ENCODE measurements around the gene PPP1R13B.

PPP1R13B gene

GRCh38 chr14:103856607-103857006 lies 9.2 kb upstream of the PPP1R13B start:
- TF ChIP-seq TAF1 (IDR thresholded peaks at IDR 0.05; ENCODE audit: borderline replicate concordance, insufficient read depth, low read length) (no peak), REST (IDR thresholded peaks at IDR 0.05; ENCODE audit: insufficient read depth in 1 of 2, low read depth in 2 of 2, low read length in 2 of 2) (no peak), POLR2AphosphoS5 (IDR thresholded peaks at IDR 0.05; ENCODE audit: low read depth, low read length) (no peak), SIN3A (IDR thresholded peaks at IDR 0.05; ENCODE audit: borderline replicate concordance, insufficient read depth, low read length) (no peak), FOXP2 (optimal IDR thresholded peaks at IDR 0.05; ENCODE audit: borderline replicate concordance, extremely low read depth, extremely low read length, insufficient read depth) (no peak)

- TF ChIP-seq FOXP2 (optimal IDR thresholded peaks at IDR 0.05; ENCODE audit: borderline replicate concordance, extremely low read depth, extremely low read length, insufficient read depth) (no peak), POLR2AphosphoS5 (IDR thresholded peaks at IDR 0.05; ENCODE audit: low read depth, low read length) (no peak), TAF1 (IDR thresholded peaks at IDR 0.05; ENCODE audit: borderline replicate concordance, insufficient read depth, low read length) (no peak), REST (IDR thresholded peaks at IDR 0.05; ENCODE audit: insufficient read depth in 1 of 2, low read depth in 2 of 2, low read length in 2 of 2) (no peak), SIN3A (IDR thresholded peaks at IDR 0.05; ENCODE audit: borderline replicate concordance, insufficient read depth, low read length) (no peak)
Observed at GRCh38 chr14:103856105-103856504, 8.7 kb upstream of the PPP1R13B start.

GRCh38 chr14:103855734-103856095 lies 8.3 kb upstream of the PPP1R13B start:
- TF ChIP-seq SIN3A (IDR thresholded peaks at IDR 0.05; ENCODE audit: borderline replicate concordance, insufficient read depth, low read length) (no peak), REST (IDR thresholded peaks at IDR 0.05; ENCODE audit: insufficient read depth in 1 of 2, low read depth in 2 of 2, low read length in 2 of 2) (no peak), POLR2AphosphoS5 (IDR thresholded peaks at IDR 0.05; ENCODE audit: low read depth, low read length) (no peak), TAF1 (IDR thresholded peaks at IDR 0.05; ENCODE audit: borderline replicate concordance, insufficient read depth, low read length) (no peak), FOXP2 (optimal IDR thresholded peaks at IDR 0.05; ENCODE audit: borderline replicate concordance, extremely low read depth, extremely low read length, insufficient read depth) (no peak)

GRCh38 chr14:103854822-103855733 lies 7.7 kb upstream of the PPP1R13B start:
- TF ChIP-seq FOXP2 (optimal IDR thresholded peaks at IDR 0.05; ENCODE audit: borderline replicate concordance, extremely low read depth, extremely low read length, insufficient read depth) = no peak
- TF ChIP-seq REST (IDR thresholded peaks at IDR 0.05; ENCODE audit: insufficient read depth in 1 of 2, low read depth in 2 of 2, low read length in 2 of 2) = no peak
- no peak for TF ChIP-seq TAF1 (IDR thresholded peaks at IDR 0.05; ENCODE audit: borderline replicate concordance, insufficient read depth, low read length)
- TF ChIP-seq SIN3A (IDR thresholded peaks at IDR 0.05; ENCODE audit: borderline replicate concordance, insufficient read depth, low read length) = peak; percentile 20; the same call in 1 of the 2 replicates
